NCI-H2107 treated with DMSO at 0.1 percent for 48 hours (cell line): ENCODE results near the gene ABCD1.

ENCODE experiments used
- DNase-seq: peaks from one replicate; lab custom pipeline; 2025; ENCODE audit not compliant: unreplicated experiment; lab: John Stamatoyannopoulos, UW

Gene ABCD1

GRCh38 chrX:153783378-153784013, 58.8 kb downstream of the ABCD1 start:
- no peak for DNase-seq

- no peak for DNase-seq
These were observed 59.8 kb downstream of the ABCD1 start for GRCh38 chrX:153784325-153784967.

GRCh38 chrX:153786669-153787068, 62.0 kb downstream of the ABCD1 start:
- DNase-seq = no peak

GRCh38 chrX:153789654-153790053, 65.0 kb downstream of the ABCD1 start:
- no peak for DNase-seq

- no peak for DNase-seq
These were observed 66.6 kb downstream of the ABCD1 start for GRCh38 chrX:153791104-153791852.

- no peak for DNase-seq
These were observed 67.7 kb downstream of the ABCD1 start for GRCh38 chrX:153792368-153792767.

GRCh38 chrX:153793291-153793690, 68.6 kb downstream of the ABCD1 start:
- DNase-seq = no peak
